WI38 (cell line): ENCODE results near the gene GPR162.

Source experiments
- H3K4me3 ChIP-seq: 2 replicates; pipeline ENCODE4 v1.5.1; 2011; ENCODE audit warnings: low read depth, mild to moderate bottlenecking, control low read depth, low read length
- TF ChIP-seq, protein P1 (sequence below): IDR thresholded peaks from 2 replicates; pipeline ENCODE4 v1.5.1; 2012; ENCODE audit warnings: low read depth, mild to moderate bottlenecking, control low read depth, low read length

The GPR162 gene

DNA sequence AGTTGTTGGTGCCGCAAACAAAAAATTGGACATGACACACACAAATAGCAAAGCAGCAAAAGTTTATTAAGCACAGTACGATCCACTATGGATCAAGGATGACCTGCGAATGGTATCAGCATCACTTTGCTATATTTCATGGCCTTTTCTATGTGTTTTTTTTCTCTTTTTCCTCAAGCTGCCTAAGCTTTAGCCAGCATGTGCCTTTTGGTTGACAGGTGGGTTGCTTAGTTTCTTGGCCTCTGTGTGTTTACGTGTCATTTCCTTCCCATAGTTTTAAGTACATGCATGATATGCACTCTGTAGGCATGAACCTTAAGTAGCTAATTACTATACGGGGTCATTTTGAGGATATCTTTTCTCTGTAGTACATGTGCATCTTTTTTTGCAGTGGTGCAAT, 22.5 kb upstream of the GPR162 start:
- TF ChIP-seq, protein P1, sequence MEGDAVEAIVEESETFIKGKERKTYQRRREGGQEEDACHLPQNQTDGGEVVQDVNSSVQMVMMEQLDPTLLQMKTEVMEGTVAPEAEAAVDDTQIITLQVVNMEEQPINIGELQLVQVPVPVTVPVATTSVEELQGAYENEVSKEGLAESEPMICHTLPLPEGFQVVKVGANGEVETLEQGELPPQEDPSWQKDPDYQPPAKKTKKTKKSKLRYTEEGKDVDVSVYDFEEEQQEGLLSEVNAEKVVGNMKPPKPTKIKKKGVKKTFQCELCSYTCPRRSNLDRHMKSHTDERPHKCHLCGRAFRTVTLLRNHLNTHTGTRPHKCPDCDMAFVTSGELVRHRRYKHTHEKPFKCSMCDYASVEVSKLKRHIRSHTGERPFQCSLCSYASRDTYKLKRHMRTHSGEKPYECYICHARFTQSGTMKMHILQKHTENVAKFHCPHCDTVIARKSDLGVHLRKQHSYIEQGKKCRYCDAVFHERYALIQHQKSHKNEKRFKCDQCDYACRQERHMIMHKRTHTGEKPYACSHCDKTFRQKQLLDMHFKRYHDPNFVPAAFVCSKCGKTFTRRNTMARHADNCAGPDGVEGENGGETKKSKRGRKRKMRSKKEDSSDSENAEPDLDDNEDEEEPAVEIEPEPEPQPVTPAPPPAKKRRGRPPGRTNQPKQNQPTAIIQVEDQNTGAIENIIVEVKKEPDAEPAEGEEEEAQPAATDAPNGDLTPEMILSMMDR: no peak

DNA sequence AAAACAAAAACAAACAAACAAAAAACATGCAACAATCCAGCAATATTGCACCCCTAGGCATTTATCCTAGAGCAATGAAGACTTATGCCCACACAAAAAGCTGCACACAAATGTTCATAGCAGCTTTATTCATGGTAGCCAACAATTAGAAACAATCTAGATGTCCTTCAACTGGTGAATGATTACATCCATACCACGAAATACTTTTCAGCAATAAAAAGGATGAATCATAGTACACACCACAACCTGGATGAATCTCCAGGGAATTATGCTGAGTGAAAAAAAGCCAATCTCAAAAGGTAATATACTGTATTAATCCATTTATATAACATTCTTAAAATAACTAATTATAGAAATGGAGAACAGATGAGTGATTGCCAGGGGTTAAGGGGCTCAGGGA, 14.5 kb upstream of the GPR162 start:
- TF ChIP-seq, protein P1: no peak

More for the DNA sequence above, 22.5 kb upstream of the GPR162 start:
- H3K4me3 ChIP-seq: no peak overlapping the region

DNA sequence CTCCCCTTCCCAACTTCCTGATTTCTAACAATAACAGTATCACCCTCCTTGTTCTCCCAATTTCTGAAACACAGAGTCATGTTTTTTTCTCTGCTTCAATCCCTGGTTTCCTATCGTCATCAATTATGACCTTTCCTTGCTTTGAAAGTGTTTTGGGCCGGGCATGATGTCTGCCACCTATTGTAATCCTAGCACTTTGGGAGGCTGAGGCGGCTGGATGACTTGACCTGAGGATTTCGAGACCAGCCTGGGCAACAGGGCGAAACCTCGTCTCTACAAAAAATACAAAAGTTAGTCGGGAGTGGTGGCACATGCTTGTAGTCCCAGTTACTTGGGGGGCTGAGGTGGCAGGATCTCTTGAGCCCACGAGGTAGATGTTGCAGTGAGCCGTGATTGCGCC, 12.6 kb upstream of the GPR162 start:
- TF ChIP-seq, protein P1: no peak
- no peak overlapping the region for H3K4me3 ChIP-seq

More for the DNA sequence above, 14.5 kb upstream of the GPR162 start:
- H3K4me3 ChIP-seq: no peak overlapping the region

DNA sequence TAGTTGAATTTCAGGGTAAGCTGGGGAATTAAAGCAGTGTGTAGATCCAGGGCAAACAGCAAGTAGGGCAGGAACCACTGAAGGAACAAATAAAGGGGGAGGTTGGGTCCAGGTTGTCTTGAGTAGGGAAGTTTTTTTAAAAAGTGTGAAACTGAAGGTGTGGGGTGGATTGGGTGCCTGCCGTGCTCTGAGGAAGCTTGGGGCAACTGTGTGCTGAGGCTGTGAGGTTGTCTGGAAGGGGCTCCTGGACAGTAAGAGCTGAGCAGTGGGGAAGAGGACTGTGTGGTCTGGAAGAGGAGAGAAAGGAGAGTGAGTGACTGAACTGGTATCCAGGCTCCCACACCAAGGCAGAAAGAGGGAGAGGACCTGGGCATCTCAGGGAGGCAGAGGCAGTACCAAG, 10.9 kb upstream of the GPR162 start:
- TF ChIP-seq, protein P1: no peak

DNA sequence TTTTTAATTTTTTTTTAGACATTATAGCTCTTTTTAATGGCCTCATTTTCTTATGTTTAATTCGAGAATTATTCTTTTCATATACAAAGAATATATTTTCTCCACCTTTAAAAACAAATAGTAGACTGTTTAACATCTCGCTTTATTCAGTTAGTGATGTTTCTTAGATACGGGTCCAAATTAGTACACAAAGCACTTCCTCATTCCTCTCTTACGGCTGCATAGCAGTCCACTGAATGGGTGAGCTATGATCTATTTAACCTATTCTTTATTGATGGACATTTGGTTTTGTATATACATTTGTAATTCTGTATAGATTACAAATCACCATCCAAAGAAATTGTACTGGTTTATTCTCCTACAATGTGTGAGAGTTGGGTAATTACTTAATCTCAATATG, 8.3 kb upstream of the GPR162 start:
- TF ChIP-seq, protein P1: no peak
- H3K4me3 ChIP-seq: no peak overlapping the region

More for the DNA sequence above, 10.9 kb upstream of the GPR162 start:
- H3K4me3 ChIP-seq: no peak overlapping the region

DNA sequence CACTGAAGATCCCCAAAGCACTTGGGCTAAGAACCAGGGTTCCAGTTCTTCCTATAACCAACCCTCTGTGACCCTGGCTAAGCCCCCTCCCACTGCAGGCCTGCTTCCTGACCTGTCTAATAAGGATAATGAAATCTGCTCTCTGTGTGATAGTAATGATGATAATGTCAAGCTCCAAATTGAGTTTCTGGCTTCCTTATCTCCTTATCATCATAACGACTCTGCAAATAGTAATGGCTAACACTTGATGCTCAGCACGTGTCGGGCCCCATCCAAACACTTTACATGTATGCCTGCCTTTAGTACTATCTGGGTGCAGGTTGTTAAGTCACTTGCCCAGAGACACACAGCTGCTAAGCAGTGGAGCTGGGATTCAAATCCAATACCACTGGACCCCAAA, 5.0 kb upstream of the GPR162 start:
- TF ChIP-seq, protein P1: no peak

DNA sequence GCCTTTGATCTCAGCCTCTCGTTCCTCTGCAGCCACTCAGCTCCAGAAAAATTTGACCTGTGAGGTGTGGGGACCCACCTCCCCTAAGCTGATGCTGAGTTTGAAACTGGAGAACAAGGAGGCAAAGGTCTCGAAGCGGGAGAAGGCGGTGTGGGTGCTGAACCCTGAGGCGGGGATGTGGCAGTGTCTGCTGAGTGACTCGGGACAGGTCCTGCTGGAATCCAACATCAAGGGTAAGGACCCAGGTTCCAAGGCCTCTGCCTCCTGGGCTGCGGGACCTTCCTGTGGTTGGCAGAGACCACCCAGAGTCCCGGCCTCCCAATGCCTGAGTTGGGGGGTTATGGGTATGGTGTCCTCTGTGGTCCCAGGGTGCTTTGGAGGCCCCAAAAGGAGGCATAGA, 4.5 kb upstream of the GPR162 start:
- TF ChIP-seq, protein P1: no peak
- no peak overlapping the region for H3K4me3 ChIP-seq

More for the DNA sequence above, 5.0 kb upstream of the GPR162 start:
- no peak overlapping the region for H3K4me3 ChIP-seq
